K562 (cell line): Measurements from ENCODE around the gene RNH1. TPM values are rescaled to one million over a fixed set of nuclear protein-coding genes. Genes with fewer than 3 reads are reported as not detected.
A peak's percentile ranks its signal among the peaks of the same experiment; 100 is the strongest.

Experiments
- MXI1 ChIP-seq: IDR thresholded peaks from 2 replicates; pipeline ENCODE4 v1.6.1; 2011; ENCODE audit warnings: low read depth, mild to moderate bottlenecking, improper control_type of control experiment, low read length
- YY1 ChIP-seq, 3 experiments: IDR thresholded peaks; 2 replicates each; pipeline ENCODE4 v1.6.1; 2011; ENCODE audit warnings: low read length in 2 of 3, mild to moderate bottlenecking in 2 of 3, moderate library complexity in 2 of 3, borderline replicate concordance in 1 of 3, control low read depth in 1 of 3, low read depth in 1 of 3; ENCODE audit not compliant: insufficient read depth in 3 of 3, insufficient replicate concordance in 2 of 3, control insufficient read depth in 1 of 3, insufficient read length in 1 of 3; ENCODE audit errors: extremely low read depth in 1 of 3
- ZEB2 ChIP-seq: fragments of 450-650 bp; IDR thresholded peaks from 2 replicates; pipeline ENCODE4 v1.6.1; 2016
- ZNF121 ChIP-seq: sonication (generic); formaldehyde crosslinking; conservative IDR thresholded peaks from 2 replicates; pipeline ENCODE4 v1.8.0; 2022; ENCODE audit warnings: missing genetic modification reagents
- polyA plus RNA-seq, 8 experiments: library from polyadenylated mRNA; depleted of rRNA in 4 of 8; stranded (reverse) in 5 of 8; unstranded in 3 of 8; fragments of >200 nt; fragmentation: Nextera tagmentation in 2 of 8; fragmentation: Illumina TruSeq in 1 of 8; extraction: Ambion mirVana in 2 of 8; extraction: Trizol in 1 of 8; gene quantifications; 2 replicates each; pipeline versions ENCODE4 v1.2.1 to v1.2.3, GENCODE V29; 2011 to 2014; ENCODE audit warnings: inconsistent platforms in 1 of 8, missing spikeins in 1 of 8
- total RNA-seq, 7 experiments: library from RNA; depleted of rRNA in 6 of 7; stranded (reverse); fragments of >200 nt in 6 of 7; fragmentation: Illumina TruSeq in 2 of 7; extraction: Trizol in 2 of 7; gene quantifications; 2 replicates each; pipeline versions ENCODE4 v1.2.1 to v1.2.3, GENCODE V29; 2011 to 2021; ENCODE audit warnings: low replicate concordance in 1 of 7
- TF ChIP-seq, protein P1 (sequence below): IDR thresholded peaks from 2 replicates; pipeline ENCODE4 v1.6.1; 2014; ENCODE audit warnings: antibody characterized with exemption
- TF ChIP-seq, protein P2 (sequence below), 3 experiments: fragments of 200-800 bp in 1 of 3; fragments of 250-450 bp in 1 of 3; fragments of 450-650 bp in 1 of 3; sonication (Bioruptor Pico) in 1 of 3; sonication (Bioruptor generic) in 1 of 3; formaldehyde crosslinking in 1 of 3; IDR thresholded peaks; 2 replicates each; pipeline versions ENCODE4 v1.6.1 to v1.8.0; 2016 to 2022; ENCODE audit warnings: mild to moderate bottlenecking in 2 of 3, missing genetic modification characterization in 2 of 3, missing compliant biosample characterization in 1 of 3, moderate library complexity in 1 of 3
- TF ChIP-seq, protein P3 (sequence below): sonication (generic); formaldehyde crosslinking; IDR thresholded peaks from 2 replicates; pipeline ENCODE4 v1.8.1; 2022; ENCODE audit warnings: missing genetic modification reagents
- TF ChIP-seq, protein P4 (sequence below): fragments of 450-650 bp; formaldehyde crosslinking; IDR thresholded peaks from 2 replicates; pipeline ENCODE4 v1.4.0; 2022; ENCODE audit warnings: mild to moderate bottlenecking, moderate library complexity
- TF ChIP-seq, protein P5 (sequence below): sonication (generic); formaldehyde crosslinking; IDR thresholded peaks from 2 replicates; pipeline ENCODE4 v1.8.0; 2022; ENCODE audit warnings: mild to moderate bottlenecking, missing genetic modification reagents
- TF ChIP-seq, protein P6 (sequence below): fragments of 250-450 bp; sonication (Bioruptor Pico); IDR thresholded peaks from 2 replicates; pipeline ENCODE4 v1.4.0; 2020; ENCODE audit warnings: mild to moderate bottlenecking

The RNH1 gene
- total and polyA plus RNA-seq, 9 of the 15 experiments (the other 6 are each of a cell fraction or from before 2014, with no cell fraction given): 2.5 to 160 (median 44.3) TPM

DNA sequence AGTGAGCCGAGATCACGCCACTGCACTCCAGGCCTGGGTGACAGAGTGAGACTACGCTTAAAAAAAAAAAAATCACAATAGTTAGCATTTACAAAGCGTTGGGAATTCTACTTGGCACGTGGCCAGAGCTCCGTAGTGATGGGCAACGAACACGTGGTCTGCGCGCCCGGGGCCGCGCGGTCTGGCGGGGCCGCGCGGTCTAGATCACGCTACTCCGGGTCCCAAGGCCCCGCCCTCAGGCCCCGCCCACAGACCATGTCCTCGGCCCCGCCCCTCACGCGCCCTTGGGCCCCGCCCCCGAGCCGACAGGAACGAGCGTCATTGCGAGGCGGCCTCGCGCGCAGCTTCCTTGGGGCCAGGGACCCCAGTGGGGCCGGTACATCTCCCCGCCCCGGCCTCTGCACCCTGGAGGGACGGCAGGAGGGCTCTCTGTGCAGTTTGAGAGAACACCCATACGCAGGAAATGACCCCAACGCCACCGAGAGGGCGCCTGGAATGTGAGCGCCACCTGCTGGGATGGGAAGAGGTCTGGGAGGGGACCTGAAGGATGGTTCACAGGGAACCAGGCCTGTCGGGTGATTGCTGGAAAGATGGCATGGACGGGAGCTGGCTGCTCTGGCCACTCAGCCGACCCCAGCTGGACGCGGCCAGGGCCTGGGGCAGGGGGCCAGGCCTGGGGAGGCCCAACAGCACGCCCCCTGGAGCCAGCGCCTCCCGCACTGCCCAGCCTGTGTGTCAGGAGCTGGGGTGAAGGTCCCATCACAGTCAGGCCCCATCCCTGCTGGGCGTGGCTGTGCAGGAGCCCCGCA, 58.9 kb downstream of the RNH1 start (continued):
- TF ChIP-seq ZNF121 (CRISPR knock-in tag) (peak; percentile 42), YY1 (IDR thresholded peaks at IDR 0.05; ENCODE audit: borderline replicate concordance in 1 of 3, control insufficient read depth in 1 of 3, extremely low read depth in 1 of 3, insufficient read depth in 3 of 3, insufficient read length in 1 of 3, insufficient replicate concordance in 2 of 3, low read depth in 1 of 3, low read length in 2 of 3) (peak in 2 of 3 experiments; percentile 23 to 46), MXI1 (peak; percentile 53; the same call in 1 of the 2 replicates), ZEB2 (0 out of 2 replicates have a peak, but pooled peaks have one; percentile 11)
- TF ChIP-seq, protein P1, sequence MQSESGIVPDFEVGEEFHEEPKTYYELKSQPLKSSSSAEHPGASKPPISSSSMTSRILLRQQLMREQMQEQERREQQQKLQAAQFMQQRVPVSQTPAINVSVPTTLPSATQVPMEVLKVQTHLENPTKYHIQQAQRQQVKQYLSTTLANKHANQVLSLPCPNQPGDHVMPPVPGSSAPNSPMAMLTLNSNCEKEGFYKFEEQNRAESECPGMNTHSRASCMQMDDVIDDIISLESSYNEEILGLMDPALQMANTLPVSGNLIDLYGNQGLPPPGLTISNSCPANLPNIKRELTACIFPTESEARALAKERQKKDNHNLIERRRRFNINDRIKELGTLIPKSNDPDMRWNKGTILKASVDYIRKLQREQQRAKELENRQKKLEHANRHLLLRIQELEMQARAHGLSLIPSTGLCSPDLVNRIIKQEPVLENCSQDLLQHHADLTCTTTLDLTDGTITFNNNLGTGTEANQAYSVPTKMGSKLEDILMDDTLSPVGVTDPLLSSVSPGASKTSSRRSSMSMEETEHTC: peak; percentile 10; the same call in 1 of the 2 replicates
- TF ChIP-seq, protein P2, sequence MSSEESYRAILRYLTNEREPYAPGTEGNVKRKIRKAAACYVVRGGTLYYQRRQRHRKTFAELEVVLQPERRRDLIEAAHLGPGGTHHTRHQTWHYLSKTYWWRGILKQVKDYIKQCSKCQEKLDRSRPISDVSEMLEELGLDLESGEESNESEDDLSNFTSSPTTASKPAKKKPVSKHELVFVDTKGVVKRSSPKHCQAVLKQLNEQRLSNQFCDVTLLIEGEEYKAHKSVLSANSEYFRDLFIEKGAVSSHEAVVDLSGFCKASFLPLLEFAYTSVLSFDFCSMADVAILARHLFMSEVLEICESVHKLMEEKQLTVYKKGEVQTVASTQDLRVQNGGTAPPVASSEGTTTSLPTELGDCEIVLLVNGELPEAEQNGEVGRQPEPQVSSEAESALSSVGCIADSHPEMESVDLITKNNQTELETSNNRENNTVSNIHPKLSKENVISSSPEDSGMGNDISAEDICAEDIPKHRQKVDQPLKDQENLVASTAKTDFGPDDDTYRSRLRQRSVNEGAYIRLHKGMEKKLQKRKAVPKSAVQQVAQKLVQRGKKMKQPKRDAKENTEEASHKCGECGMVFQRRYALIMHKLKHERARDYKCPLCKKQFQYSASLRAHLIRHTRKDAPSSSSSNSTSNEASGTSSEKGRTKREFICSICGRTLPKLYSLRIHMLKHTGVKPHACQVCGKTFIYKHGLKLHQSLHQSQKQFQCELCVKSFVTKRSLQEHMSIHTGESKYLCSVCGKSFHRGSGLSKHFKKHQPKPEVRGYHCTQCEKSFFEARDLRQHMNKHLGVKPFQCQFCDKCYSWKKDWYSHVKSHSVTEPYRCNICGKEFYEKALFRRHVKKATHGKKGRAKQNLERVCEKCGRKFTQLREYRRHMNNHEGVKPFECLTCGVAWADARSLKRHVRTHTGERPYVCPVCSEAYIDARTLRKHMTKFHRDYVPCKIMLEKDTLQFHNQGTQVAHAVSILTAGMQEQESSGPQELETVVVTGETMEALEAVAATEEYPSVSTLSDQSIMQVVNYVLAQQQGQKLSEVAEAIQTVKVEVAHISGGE (CRISPR knock-in tag; IDR thresholded peaks at IDR 0.05): peak in 1 of 3 experiments; percentile 85; a peak in 2 of 6 replicates
- TF ChIP-seq, protein P3, sequence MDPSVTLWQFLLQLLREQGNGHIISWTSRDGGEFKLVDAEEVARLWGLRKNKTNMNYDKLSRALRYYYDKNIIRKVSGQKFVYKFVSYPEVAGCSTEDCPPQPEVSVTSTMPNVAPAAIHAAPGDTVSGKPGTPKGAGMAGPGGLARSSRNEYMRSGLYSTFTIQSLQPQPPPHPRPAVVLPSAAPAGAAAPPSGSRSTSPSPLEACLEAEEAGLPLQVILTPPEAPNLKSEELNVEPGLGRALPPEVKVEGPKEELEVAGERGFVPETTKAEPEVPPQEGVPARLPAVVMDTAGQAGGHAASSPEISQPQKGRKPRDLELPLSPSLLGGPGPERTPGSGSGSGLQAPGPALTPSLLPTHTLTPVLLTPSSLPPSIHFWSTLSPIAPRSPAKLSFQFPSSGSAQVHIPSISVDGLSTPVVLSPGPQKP (CRISPR knock-in tag): no peak
- TF ChIP-seq, protein P4, sequence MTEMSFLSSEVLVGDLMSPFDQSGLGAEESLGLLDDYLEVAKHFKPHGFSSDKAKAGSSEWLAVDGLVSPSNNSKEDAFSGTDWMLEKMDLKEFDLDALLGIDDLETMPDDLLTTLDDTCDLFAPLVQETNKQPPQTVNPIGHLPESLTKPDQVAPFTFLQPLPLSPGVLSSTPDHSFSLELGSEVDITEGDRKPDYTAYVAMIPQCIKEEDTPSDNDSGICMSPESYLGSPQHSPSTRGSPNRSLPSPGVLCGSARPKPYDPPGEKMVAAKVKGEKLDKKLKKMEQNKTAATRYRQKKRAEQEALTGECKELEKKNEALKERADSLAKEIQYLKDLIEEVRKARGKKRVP (CRISPR knock-in tag): no peak
- TF ChIP-seq, protein P5, sequence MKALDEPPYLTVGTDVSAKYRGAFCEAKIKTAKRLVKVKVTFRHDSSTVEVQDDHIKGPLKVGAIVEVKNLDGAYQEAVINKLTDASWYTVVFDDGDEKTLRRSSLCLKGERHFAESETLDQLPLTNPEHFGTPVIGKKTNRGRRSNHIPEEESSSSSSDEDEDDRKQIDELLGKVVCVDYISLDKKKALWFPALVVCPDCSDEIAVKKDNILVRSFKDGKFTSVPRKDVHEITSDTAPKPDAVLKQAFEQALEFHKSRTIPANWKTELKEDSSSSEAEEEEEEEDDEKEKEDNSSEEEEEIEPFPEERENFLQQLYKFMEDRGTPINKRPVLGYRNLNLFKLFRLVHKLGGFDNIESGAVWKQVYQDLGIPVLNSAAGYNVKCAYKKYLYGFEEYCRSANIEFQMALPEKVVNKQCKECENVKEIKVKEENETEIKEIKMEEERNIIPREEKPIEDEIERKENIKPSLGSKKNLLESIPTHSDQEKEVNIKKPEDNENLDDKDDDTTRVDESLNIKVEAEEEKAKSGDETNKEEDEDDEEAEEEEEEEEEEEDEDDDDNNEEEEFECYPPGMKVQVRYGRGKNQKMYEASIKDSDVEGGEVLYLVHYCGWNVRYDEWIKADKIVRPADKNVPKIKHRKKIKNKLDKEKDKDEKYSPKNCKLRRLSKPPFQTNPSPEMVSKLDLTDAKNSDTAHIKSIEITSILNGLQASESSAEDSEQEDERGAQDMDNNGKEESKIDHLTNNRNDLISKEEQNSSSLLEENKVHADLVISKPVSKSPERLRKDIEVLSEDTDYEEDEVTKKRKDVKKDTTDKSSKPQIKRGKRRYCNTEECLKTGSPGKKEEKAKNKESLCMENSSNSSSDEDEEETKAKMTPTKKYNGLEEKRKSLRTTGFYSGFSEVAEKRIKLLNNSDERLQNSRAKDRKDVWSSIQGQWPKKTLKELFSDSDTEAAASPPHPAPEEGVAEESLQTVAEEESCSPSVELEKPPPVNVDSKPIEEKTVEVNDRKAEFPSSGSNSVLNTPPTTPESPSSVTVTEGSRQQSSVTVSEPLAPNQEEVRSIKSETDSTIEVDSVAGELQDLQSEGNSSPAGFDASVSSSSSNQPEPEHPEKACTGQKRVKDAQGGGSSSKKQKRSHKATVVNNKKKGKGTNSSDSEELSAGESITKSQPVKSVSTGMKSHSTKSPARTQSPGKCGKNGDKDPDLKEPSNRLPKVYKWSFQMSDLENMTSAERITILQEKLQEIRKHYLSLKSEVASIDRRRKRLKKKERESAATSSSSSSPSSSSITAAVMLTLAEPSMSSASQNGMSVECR (CRISPR knock-in tag): peak; percentile 81
- TF ChIP-seq, protein P6, sequence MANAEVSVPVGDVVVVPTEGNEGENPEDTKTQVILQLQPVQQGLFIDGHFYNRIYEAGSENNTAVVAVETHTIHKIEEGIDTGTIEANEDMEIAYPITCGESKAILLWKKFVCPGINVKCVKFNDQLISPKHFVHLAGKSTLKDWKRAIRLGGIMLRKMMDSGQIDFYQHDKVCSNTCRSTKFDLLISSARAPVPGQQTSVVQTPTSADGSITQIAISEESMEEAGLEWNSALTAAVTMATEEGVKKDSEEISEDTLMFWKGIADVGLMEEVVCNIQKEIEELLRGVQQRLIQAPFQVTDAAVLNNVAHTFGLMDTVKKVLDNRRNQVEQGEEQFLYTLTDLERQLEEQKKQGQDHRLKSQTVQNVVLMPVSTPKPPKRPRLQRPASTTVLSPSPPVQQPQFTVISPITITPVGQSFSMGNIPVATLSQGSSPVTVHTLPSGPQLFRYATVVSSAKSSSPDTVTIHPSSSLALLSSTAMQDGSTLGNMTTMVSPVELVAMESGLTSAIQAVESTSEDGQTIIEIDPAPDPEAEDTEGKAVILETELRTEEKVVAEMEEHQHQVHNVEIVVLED (CRISPR knock-in tag): peak; percentile 59; the same call in 1 of the 2 replicates
